HL-60 (cell line): ENCODE measurements around the gene SH3PXD2A.

Experiments
- CTCF ChIP-seq: IDR thresholded peaks from one replicate; pipeline ENCODE4 v1.5.1; 2011; ENCODE audit warnings: low read length, control low read depth, inconsistent platforms; ENCODE audit not compliant: insufficient read depth
- GABPA ChIP-seq: IDR thresholded peaks from 2 replicates; pipeline ENCODE4 v1.6.1; 2012; ENCODE audit warnings: low read depth
- POLR2AphosphoS5 ChIP-seq: IDR thresholded peaks from 2 replicates; pipeline ENCODE4 v1.6.1; 2012; ENCODE audit warnings: low read depth

GRCh38 chr10:103576862-103577261 is 278.5 kb downstream of the SH3PXD2A start:
- TF ChIP-seq CTCF (no peak), GABPA (no peak), POLR2AphosphoS5 (no peak)
